Esophagus (tissue), 2 donors: ENCODE data around the gene DLK2. TPM values are rescaled to one million over a fixed set of nuclear protein-coding genes. Genes with fewer than 3 reads are reported as not detected.

Experiments
- H3K27ac ChIP-seq, 2 donors: one replicate each; pipeline ENCODE4 v1.5.1; 2013; ENCODE audit warnings: low read depth in 2 of 2, mild to moderate bottlenecking in 2 of 2, inconsistent platforms in 1 of 2, low read length in 1 of 2, moderate library complexity in 1 of 2
- H3K27me3 ChIP-seq, 2 donors: one replicate each; pipeline ENCODE4 v1.6.1; 2013; ENCODE audit warnings: low read length in 2 of 2, control low read depth in 1 of 2, mild to moderate bottlenecking in 1 of 2; ENCODE audit not compliant: insufficient read depth in 2 of 2, control insufficient read depth in 1 of 2
- H3K36me3 ChIP-seq, 2 donors: one replicate each; pipeline ENCODE4 v1.6.1; 2013; ENCODE audit warnings: low read length in 1 of 2; ENCODE audit not compliant: control insufficient read depth in 2 of 2, insufficient read depth in 2 of 2
- H3K4me1 ChIP-seq, 2 donors: one replicate each; pipeline ENCODE4 v1.6.1; 2013; ENCODE audit warnings: low read length in 1 of 2; ENCODE audit not compliant: control insufficient read depth in 2 of 2, insufficient read depth in 2 of 2
- H3K4me3 ChIP-seq, 2 donors: one replicate each; pipeline ENCODE4 v1.5.1; 2013; ENCODE audit warnings: low read length in 2 of 2, mild to moderate bottlenecking in 2 of 2, low read depth in 1 of 2, moderate library complexity in 1 of 2
- H3K9me3 ChIP-seq, 2 donors: one replicate each; pipeline ENCODE4 v1.6.1; 2013; ENCODE audit warnings: mild to moderate bottlenecking in 2 of 2, low read depth in 1 of 2, low read length in 1 of 2, moderate library complexity in 1 of 2; ENCODE audit not compliant: control insufficient read depth in 2 of 2, insufficient read depth in 1 of 2
- WGBS, 2 donors: extraction: QIAGEN DNeasy Blood & Tissue Kit; methylation state at CpG; one replicate each; pipeline ENCODE4 v1.1.7; 2013; 5-methylcytosine and 5-hydroxymethylcytosine counted together
- polyA plus RNA-seq, 2 donors: library from polyadenylated mRNA; stranded (reverse); fragments of 200-250 nt; gene quantifications; one replicate each; pipeline ENCODE4 v1.2.3, GENCODE V29; 2013
- donor health status: healthy with polysubstance abuse.
- donor health status: Bipolar disorder and iron deficiency.

The DLK2 gene
- polyA plus RNA-seq, 2 donors, result 11.3 to 18.7 TPM

DNA sequence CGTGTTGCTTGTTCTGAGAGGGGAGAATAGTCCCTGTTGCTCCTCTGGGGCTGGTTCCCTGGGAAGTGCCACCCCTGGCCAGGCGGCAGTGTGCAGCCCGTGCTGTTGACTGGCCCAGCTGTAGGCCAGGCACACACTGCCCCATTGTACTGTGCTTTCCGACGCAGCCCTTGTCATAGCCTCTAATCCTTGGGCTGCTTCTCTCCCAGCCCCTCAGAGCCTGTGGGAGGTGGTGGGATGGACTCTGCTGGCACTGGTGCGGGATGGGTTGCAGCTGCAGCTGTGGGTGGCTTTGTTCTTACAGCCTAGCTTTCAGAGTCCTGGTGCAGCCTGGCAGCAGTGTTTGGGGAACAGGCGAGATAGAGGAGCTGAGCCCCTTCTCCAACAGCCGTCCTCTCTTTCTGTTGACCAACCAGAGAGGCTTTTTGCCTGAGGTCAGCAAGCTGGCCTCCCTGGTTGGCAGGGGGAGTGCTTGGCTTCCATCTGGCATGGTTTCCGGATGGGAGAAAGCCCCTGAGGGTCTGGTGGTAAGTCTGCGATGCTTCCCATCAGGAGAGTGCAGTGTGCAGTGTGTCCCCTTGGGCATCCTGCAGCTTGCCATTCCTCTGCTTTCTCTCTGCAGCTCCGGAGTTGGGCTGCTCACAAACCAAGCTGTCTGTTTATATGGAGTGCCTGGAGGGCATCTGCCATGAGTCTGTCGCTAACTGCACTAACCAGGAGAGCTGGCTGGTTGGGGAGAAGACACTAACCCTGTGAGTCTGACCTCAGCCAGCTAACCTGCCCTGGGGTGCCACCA is 34.1 kb upstream of the DLK2 start:
- 72 to 78% methylated on average over 12 of the region's 12 CpGs for WGBS, 2 donors
- Histone ChIP-seq H3K27me3 (no peaks in the 10 kb centered on the region), H3K4me1 (peaks cover 4 to 12% of the 10 kb centered on the region in 2 donors), H3K36me3 (peaks cover 0 to 2% of the 10 kb centered on the region in 2 donors), H3K9me3 (no peaks in the 10 kb centered on the region), H3K27ac (no peak overlapping the region), H3K4me3 (no peak overlapping the region)

- Histone ChIP-seq H3K4me3 (no peak overlapping the region), H3K36me3 (peaks cover 0 to 2% of the 10 kb centered on the region in 2 donors), H3K27me3 (no peaks in the 10 kb centered on the region), H3K9me3 (no peaks in the 10 kb centered on the region), H3K27ac (no peak overlapping the region), H3K4me1 (peaks cover 4 to 10% of the 10 kb centered on the region in 2 donors)
- 67 to 73% methylated on average over 4 of the region's 4 CpGs for WGBS, 2 donors
Measured at GRCh38 chr6:43488667-43489276, 33.4 kb upstream of the DLK2 start.

GRCh38 chr6:43481591-43482236 is 26.4 kb upstream of the DLK2 start:
- WGBS, 2 donors, result 50 to 54% methylated on average over 11 of the region's 11 CpGs
- no peaks in the 10 kb centered on the region for H3K36me3 ChIP-seq
- H3K4me3 ChIP-seq, result no peak overlapping the region
- peaks cover 0 to 7% of the 10 kb centered on the region in 2 donors for H3K4me1 ChIP-seq
- no peaks in the 10 kb centered on the region for H3K9me3 ChIP-seq
- no peaks in the 10 kb centered on the region for H3K27me3 ChIP-seq
- H3K27ac ChIP-seq, result no peak overlapping the region

DNA sequence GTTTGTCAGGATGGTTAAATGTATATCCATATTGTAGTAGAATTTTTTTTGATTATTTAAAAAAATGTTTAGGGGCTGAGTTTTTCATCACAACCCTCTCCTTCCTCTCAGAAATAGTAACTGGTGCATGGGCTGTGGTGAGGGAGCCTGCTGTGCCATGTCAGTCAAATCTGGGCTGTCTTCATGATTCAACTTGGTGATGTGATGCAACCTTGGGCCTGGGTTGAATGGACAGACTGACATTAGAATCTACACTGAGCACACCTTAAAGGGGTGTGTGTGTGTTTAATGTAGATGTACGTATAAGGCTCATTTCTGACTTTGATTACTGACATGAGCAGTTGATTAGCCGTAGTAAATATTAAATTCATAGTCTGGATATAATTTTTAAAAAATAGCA is 25.7 kb upstream of the DLK2 start:
- Histone ChIP-seq H3K27ac (peak overlapping the region in 1 of 2 donors; percentile 7), H3K4me1 (peaks cover 0 to 7% of the 10 kb centered on the region in 2 donors), H3K27me3 (no peaks in the 10 kb centered on the region), H3K36me3 (no peaks in the 10 kb centered on the region), H3K4me3 (no peak overlapping the region), H3K9me3 (no peaks in the 10 kb centered on the region)
- WGBS, 2 donors, result 50 to 61% methylated on average over 2 of the region's 2 CpGs

DNA sequence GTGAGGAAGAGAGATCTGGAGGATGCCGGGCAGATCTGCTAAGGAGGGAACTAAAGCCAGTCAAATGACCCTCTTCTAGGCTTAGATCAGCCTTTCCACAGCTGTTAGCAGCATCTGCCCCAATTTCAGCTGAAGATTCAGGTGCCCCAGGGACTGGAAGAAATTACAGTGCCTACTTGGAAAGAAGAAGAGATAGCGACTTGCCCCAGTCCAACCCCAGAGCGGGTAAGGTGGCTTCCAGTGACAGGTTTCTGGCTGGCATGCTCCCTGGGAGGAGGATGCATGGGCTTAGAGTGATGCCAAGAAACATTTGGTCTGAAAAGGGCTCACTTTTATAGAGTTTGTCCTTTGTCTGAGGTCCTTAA is 22.6 kb upstream of the DLK2 start:
- 7 to 11% methylated on average over 3 of the region's 3 CpGs for WGBS, 2 donors

GRCh38 chr6:43477235-43478007 is 22.1 kb upstream of the DLK2 start, which contains the start of gene TJAP1:
TJAP1 (plus strand) TSS chr6:43477570; CDS start chr6:43499002, 21,432 bp downstream.
- Histone ChIP-seq H3K27me3 (no peaks in the 10 kb centered on the region), H3K27ac (peak within 1 kb of the TSS; percentile 41 to 78), H3K4me1 (peaks cover 0 to 7% of the 10 kb centered on the region in 2 donors), H3K4me3 (peak within 1 kb of the TSS; percentile 60 to 87), H3K36me3 (no peaks in the 10 kb centered on the region), H3K9me3 (no peaks in the 10 kb centered on the region)
- WGBS, 2 donors, result 0 to 1% methylated on average over 34 of the region's 34 CpGs

More for the DNA sequence above, 22.6 kb upstream of the DLK2 start:
- peak overlapping the region; percentile 41 to 78 for H3K27ac ChIP-seq
- no peaks in the 10 kb centered on the region for H3K36me3 ChIP-seq
- no peaks in the 10 kb centered on the region for H3K9me3 ChIP-seq
- peaks cover 0 to 7% of the 10 kb centered on the region in 2 donors for H3K4me1 ChIP-seq
- H3K27me3 ChIP-seq, result no peaks in the 10 kb centered on the region
- H3K4me3 ChIP-seq, result peak overlapping the region; percentile 60 to 87

GRCh38 chr6:43476746-43477145 is 21.4 kb upstream of the DLK2 start:
- Histone ChIP-seq H3K27ac (peak overlapping the region; percentile 41 to 57), H3K27me3 (no peaks in the 10 kb centered on the region), H3K36me3 (no peaks in the 10 kb centered on the region), H3K4me1 (peaks cover 0 to 5% of the 10 kb centered on the region in 2 donors), H3K9me3 (no peaks in the 10 kb centered on the region), H3K4me3 (peak overlapping the region in 1 of 2 donors; percentile 87)
- WGBS, 2 donors, result 16 to 19% methylated on average over 2 of the region's 2 CpGs

DNA sequence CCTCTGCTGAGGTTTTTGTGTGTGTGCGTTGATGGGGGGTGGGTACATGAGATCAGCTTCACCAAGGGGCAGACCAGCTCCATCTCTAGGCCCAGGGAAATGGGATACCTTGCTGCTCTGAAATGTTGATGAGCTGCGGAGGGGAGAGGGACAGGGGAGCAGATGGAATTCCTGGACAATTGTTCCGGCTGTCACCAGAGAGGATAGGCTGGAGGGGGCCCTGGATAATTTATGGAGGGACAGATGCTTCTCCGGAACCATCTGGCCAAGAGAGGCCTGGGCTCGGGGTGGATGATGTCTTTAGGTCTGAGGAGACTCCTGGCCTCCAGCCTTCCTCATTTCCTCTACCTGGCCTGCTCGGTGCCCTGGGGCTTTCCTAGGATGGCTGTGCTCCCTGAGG is 20.2 kb upstream of the DLK2 start:
- no peak overlapping the region for H3K4me3 ChIP-seq
- H3K9me3 ChIP-seq, result no peaks in the 10 kb centered on the region
- H3K4me1 ChIP-seq, result peaks cover 0 to 4% of the 10 kb centered on the region in 2 donors
- no peaks in the 10 kb centered on the region for H3K36me3 ChIP-seq
- no peaks in the 10 kb centered on the region for H3K27me3 ChIP-seq
- WGBS, 2 donors, result 85 to 95% methylated on average over 6 of the region's 6 CpGs
- H3K27ac ChIP-seq, result no peak overlapping the region

DNA sequence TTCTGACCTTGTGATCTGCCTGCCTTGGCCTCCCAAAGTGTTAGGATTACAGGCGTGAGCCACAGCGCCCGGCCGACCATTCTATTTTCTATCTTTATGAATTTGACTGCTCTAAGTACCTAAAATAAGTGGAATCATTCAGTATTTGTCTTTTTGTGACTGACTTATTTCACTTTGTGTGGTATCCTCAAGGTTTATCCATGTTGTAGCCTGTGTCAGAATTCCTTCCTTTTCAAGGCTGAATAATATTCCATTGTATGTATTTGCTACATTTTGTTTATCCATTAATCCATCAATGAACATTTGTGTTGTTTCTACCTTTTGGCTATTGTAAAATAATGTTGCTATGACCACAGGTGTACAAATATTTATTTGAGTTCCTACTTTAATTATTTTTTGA is 17.2 kb upstream of the DLK2 start:
- H3K9me3 ChIP-seq, result no peaks in the 10 kb centered on the region
- no peaks in the 10 kb centered on the region for H3K36me3 ChIP-seq
- no peak overlapping the region for H3K27ac ChIP-seq
- H3K4me3 ChIP-seq, result no peak overlapping the region
- H3K27me3 ChIP-seq, result no peaks in the 10 kb centered on the region
- H3K4me1 ChIP-seq, result peaks cover 0 to 2% of the 10 kb centered on the region in 2 donors
- 96 to 98% methylated on average over 4 of the region's 4 CpGs for WGBS, 2 donors
